K562 (cell line): ENCODE results near the gene RHOF. TPM values are rescaled to one million over a fixed set of nuclear protein-coding genes. Genes with fewer than 3 reads are reported as not detected.

Experiments
- AFF1 ChIP-seq, 2 experiments: fragments of 450-650 bp; IDR thresholded peaks; 2 replicates each; pipeline ENCODE4 v1.6.1; 2018; ENCODE audit warnings: mild to moderate bottlenecking in 2 of 2, low read depth in 1 of 2; ENCODE audit not compliant: partially characterized antibody in 2 of 2
- ARHGAP35 ChIP-seq: fragments of 450-650 bp; IDR thresholded peaks from 2 replicates; pipeline ENCODE4 v1.6.1; 2018; ENCODE audit not compliant: partially characterized antibody
- ATF3 ChIP-seq, 2 experiments: fragments of 450-650 bp in 1 of 2; sonication (generic) in 1 of 2; formaldehyde crosslinking in 1 of 2; IDR thresholded peaks in 1 of 2; conservative IDR thresholded peaks in 1 of 2; 2 replicates each; pipeline versions ENCODE4 v1.6.1 to v1.8.1; 2016 to 2023; ENCODE audit warnings: mild to moderate bottlenecking in 2 of 2, moderate library complexity in 2 of 2, inconsistent platforms in 1 of 2, missing genetic modification reagents in 1 of 2
- BCL6 ChIP-seq: fragments of 250-450 bp; sonication (Bioruptor Pico); IDR thresholded peaks from 2 replicates; pipeline ENCODE4 v1.4.0; 2020
- BMI1 ChIP-seq: fragments of 150-350 bp; IDR thresholded peaks from 2 replicates; pipeline ENCODE4 v1.6.1; 2014; ENCODE audit warnings: low read length
- CXXC5 ChIP-seq: fragments of 250-450 bp; sonication (Bioruptor Pico); IDR thresholded peaks from 2 replicates; pipeline ENCODE4 v1.8.0; 2022; ENCODE audit warnings: inconsistent platforms, mild to moderate bottlenecking, moderate library complexity
- EHMT2 ChIP-seq: fragments of 450-650 bp; IDR thresholded peaks from 2 replicates; pipeline ENCODE4 v1.6.1; 2018; ENCODE audit warnings: antibody characterized with exemption
- ELK3 ChIP-seq: fragments of 450-650 bp; formaldehyde crosslinking; IDR thresholded peaks from 2 replicates; pipeline ENCODE4 v1.4.0; 2020; ENCODE audit warnings: mild to moderate bottlenecking
- ETS2 ChIP-seq: IDR thresholded peaks from 2 replicates; pipeline ENCODE4 v1.6.1; 2016; ENCODE audit warnings: borderline replicate concordance, missing genetic modification characterization, mild to moderate bottlenecking, moderate library complexity, missing compliant biosample characterization; ENCODE audit not compliant: poor library complexity, severe bottlenecking
- HNRNPL ChIP-seq: fragments of 200-400 bp; formaldehyde crosslinking; IDR thresholded peaks from 2 replicates; pipeline ENCODE4 v1.6.1; 2017; ENCODE audit warnings: low read depth, mild to moderate bottlenecking, low read length
- NFIC ChIP-seq: fragments of 450-650 bp; IDR thresholded peaks from 2 replicates; pipeline ENCODE4 v1.6.1; 2017; ENCODE audit warnings: mild to moderate bottlenecking, inconsistent platforms
- NKRF ChIP-seq: fragments of 450-650 bp; IDR thresholded peaks from 2 replicates; pipeline ENCODE4 v1.6.1; 2016; ENCODE audit warnings: borderline replicate concordance
- PHF21A ChIP-seq: fragments of 450-650 bp; IDR thresholded peaks from 2 replicates; pipeline ENCODE4 v1.6.1; 2017; ENCODE audit warnings: low read depth, borderline replicate concordance
- RAD21 ChIP-seq, 2 experiments: fragments of 250-450 bp in 1 of 2; fragments of 450-650 bp in 1 of 2; sonication (Bioruptor Pico) in 1 of 2; formaldehyde crosslinking in 1 of 2; IDR thresholded peaks in 1 of 2; conservative IDR thresholded peaks in 1 of 2; 2 replicates each; pipeline versions ENCODE4 v1.4.0 to v1.8.0; 2020 to 2022; ENCODE audit warnings: mild to moderate bottlenecking in 2 of 2, moderate library complexity in 1 of 2
- SIRT6 ChIP-seq: IDR thresholded peaks from one replicate; pipeline ENCODE4 v1.6.1; 2012; ENCODE audit warnings: low read depth, mild to moderate bottlenecking, control low read depth, inconsistent platforms, low read length, moderate library complexity
- SLC30A9 ChIP-seq: fragments of 250-450 bp; sonication (Bioruptor Pico); IDR thresholded peaks from 2 replicates; pipeline ENCODE4 v1.8.0; 2022; ENCODE audit warnings: mild to moderate bottlenecking, moderate library complexity
- TAF1 ChIP-seq: IDR thresholded peaks from 2 replicates; pipeline ENCODE4 v1.6.1; 2011; ENCODE audit warnings: mild to moderate bottlenecking, low read length, moderate library complexity; ENCODE audit not compliant: insufficient read depth, control insufficient read depth, severe bottlenecking; ENCODE audit errors: extremely low read depth
- WHSC1 ChIP-seq: IDR thresholded peaks from one replicate; pipeline ENCODE4 v1.6.1; 2012; ENCODE audit warnings: low read length, control low read depth, inconsistent platforms
- ZKSCAN8 ChIP-seq: fragments of 200-800 bp; sonication (Bioruptor generic); IDR thresholded peaks from 2 replicates; pipeline ENCODE4 v1.6.1; 2016; ENCODE audit warnings: missing genetic modification characterization, missing compliant biosample characterization
- polyA plus RNA-seq, 8 experiments: library from polyadenylated mRNA; depleted of rRNA in 4 of 8; stranded (reverse) in 5 of 8; unstranded in 3 of 8; fragments of >200 nt; fragmentation: Nextera tagmentation in 2 of 8; fragmentation: Illumina TruSeq in 1 of 8; extraction: Ambion mirVana in 2 of 8; extraction: Trizol in 1 of 8; gene quantifications; 2 replicates each; pipeline versions ENCODE4 v1.2.1 to v1.2.3, GENCODE V29; 2011 to 2014; ENCODE audit warnings: inconsistent platforms in 1 of 8, missing spikeins in 1 of 8
- total RNA-seq, 7 experiments: library from RNA; depleted of rRNA in 6 of 7; stranded (reverse); fragments of >200 nt in 6 of 7; fragmentation: Illumina TruSeq in 2 of 7; extraction: Trizol in 2 of 7; gene quantifications; 2 replicates each; pipeline versions ENCODE4 v1.2.1 to v1.2.3, GENCODE V29; 2011 to 2021; ENCODE audit warnings: low replicate concordance in 1 of 7

The RHOF gene
- total and polyA plus RNA-seq, 9 of the 15 experiments (the other 6 are each of a cell fraction or from before 2014, with no cell fraction given): 0.13 to 10.1 (median 4.0) TPM

GRCh38 chr12:121796855-121797751 lies 3.6 kb upstream of the RHOF start (continued):
- TF ChIP-seq NKRF (no peak; the same call in none of the 2 replicates), ETS2 (tag) (no peak), HNRNPL (peak; percentile 85), BMI1 (no peak), SLC30A9 (no peak), TAF1 (no peak), ZKSCAN8 (CRISPR knock-in tag) (no peak; the same call in 1 of the 2 replicates), CXXC5 (CRISPR knock-in tag) (peak; percentile 82), ARHGAP35 (no peak), WHSC1 (no peak), SIRT6 (no peak), AFF1 (IDR thresholded peaks at IDR 0.05; ENCODE audit: low read depth in 1 of 2, partially characterized antibody in 2 of 2) (no peak), ATF3 (IDR thresholded peaks at IDR 0.05) (no peak), ATF3 (CRISPR knock-in tag; conservative IDR thresholded peaks at IDR 0.05) (no peak), EHMT2 (no peak), RAD21 (CRISPR knock-in tag; conservative IDR thresholded peaks at IDR 0.05 in 1 of 2, IDR thresholded peaks at IDR 0.05 in 1 of 2) (peak; percentile 15 to 41; a peak in 2 of 4 replicates), BCL6 (no peak), NFIC (peak; percentile 64), PHF21A (no peak), ELK3 (no peak)
